Right lobe of liver (tissue), 4 donors: ENCODE results near the gene GRB2.
A peak's percentile ranks its signal among the peaks of the same experiment; 100 is the strongest.

Experiments
- CTCF ChIP-seq, 4 donors: fragments of 200-600 bp in 3 of 4; fragments of 450-650 bp in 1 of 4; IDR thresholded peaks; one replicate each; pipeline versions ENCODE4 v1.5.1 to v1.8.0; 2016 to 2022; ENCODE audit warnings: antibody characterized with exemption in 4 of 4, mild to moderate bottlenecking in 2 of 4
- POLR2A ChIP-seq: fragments of 450-650 bp; IDR thresholded peaks from one replicate; pipeline ENCODE4 v1.6.1; 2017; ENCODE audit warnings: antibody characterized with exemption, mild to moderate bottlenecking
- donor health status: DM: no; HTN: no; CAD: no.
- donor health status: DM: no; HTN: no; CAD: no.
- donor health status: DM: no; HTN: yes; CAD: no.

- TF ChIP-seq CTCF (IDR thresholded peaks at IDR 0.05) (no peak), POLR2A (peak; percentile 26)
Measured at GRCh38 chr17:75295201-75296158, 110.0 kb downstream of the GRB2 start.
